ENCODE data around the gene MAJIN.
A peak's percentile ranks its signal among the peaks of the same experiment; 100 is the strongest.
"Not testable (repeated sequence)": the region's sequence is repeated elsewhere in the genome, so short reads cannot be mapped to it uniquely, and the experiment has no call there.

The MAJIN gene

DNA sequence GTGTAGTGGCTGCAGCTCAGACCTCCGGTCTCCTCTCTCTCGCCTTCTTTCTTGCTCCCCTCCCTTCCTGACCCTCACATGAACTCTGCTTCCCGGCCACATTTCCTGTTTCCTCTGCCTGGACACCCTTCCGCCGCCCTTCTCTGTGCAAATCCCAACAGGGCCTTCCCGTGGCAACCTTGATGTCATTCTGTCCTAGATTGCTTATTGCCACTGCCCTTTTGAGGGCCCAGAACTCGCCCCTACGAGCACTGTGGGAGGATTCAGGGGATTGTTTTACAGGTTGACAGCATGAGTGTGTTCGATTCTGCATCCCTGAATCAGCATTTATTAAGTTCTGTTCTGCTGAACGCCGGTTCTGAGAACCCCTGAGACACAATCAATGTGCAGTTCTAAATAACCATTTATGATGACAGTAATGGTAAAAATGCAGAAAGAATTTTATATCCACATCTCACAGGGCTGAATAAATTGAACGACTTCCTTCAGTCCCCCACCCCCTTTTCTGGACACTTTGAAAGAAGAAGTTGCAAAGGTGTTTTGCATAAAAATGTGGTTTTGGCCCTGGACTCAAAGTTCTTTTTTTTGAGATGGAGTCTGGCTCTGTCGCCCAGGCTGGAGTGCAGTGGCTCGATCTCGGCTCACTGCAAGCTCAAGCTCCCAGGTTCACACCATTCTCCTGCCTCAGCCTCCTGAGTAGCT is 18.5 kb upstream of the MAJIN start:
- no peak for DNase-seq (ENCODE audit: low read depth)

DNA sequence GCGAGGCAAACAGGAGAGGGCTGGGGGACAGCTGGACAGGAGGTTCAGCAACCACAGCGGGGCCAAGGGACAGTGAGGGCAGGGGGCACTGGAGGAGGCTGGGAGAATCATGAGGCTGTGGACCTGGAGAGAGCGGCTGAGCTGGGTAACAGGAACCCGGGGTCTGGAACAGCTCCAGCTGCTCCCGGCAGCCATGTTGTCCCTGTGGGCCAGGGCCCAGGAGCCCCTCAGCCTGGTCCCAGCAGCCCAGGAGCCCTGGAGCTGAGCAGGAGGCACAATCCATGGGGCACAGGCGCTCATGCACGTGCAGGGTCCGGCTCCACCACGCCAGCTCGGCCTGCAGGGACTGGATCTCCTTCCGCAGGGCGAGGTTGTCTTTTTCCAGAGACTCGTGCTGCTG is 17.5 kb upstream of the MAJIN start:
- DNase-seq (ENCODE audit: low read depth): no peak

DNA sequence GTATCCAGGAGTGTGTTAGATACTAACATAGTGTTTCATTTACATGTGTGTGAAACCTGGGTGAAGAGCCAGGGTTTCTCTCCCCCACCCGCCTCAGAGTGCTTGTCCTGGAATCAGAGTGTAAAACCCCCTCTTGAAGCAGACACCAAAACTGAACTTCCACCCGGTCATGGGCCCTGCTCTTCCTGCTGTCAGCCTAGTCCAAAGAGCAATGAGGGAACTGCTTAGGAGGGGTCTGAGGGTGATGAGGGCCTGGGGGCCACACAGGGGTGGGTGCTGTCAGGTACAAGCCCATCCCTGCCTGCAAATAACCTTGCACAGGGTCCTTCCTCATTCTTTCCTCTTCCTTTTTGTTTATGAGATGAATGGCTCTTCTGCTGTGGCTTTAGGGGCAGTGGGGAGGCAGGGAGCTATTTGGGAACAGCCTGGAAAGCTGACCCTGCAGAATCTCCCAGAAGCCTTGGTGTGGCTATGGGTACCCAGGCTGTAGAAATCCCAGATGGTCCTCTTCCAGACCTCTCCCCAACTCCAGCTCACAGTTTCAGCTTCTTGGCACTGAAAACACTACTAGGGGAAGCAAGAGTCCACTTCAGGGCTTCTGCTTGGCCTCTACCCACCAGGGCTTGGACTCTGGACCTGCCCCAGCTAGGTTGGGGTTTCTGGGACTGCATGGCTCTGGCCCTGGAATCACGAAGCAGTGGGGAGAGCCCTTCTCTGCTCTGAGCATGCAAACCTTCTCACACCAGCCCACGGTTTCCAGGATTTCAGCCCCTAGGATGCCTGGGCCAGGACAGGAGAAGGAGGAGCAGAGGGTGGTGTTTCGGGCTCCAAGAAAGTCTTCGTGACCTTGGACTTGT is 16.3 kb upstream of the MAJIN start:
- DNase-seq (ENCODE audit: low read depth): no peak

DNA sequence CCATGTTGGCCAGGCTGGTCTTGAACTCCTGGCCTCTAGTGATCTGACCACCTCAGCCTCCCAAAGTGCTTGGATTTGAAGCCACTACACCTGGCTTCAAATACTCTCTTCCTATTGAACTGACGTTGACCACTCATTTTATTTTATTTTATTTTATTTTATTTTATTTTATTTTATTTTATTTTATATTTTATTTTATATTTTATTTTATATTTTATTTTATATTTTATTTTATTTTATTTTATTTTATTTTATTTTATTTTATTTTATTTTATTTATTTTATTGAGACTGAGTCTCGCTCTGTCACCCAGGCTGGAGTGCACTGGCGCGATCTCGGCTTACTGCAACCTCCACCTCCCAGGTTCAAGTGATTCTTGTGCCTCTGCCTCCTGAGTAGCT is 11.4 kb upstream of the MAJIN start:
- not testable (repeated sequence) for DNase-seq (ENCODE audit: low read depth)

DNA sequence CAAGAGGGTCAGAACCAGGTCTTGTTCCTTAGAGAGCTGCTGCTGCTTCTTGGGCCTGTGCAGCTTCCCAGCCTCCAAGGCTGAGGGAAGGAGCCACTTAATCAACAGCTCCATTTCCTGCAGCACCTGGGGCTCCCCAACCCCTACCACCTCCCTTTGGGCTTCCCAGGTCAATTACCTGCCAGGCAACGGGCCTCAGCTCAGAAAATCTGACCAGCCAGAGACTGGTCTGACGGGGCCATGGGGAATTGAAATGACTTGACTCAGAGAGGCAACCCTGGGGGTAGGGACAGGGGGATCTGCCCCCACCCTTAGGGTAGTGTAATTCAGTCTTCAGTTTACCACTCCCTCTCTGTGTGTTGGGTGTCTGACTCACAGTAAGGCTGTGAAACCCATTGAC is 4.7 kb upstream of the MAJIN start:
- DNase-seq (ENCODE audit: low read depth): no peak

DNA sequence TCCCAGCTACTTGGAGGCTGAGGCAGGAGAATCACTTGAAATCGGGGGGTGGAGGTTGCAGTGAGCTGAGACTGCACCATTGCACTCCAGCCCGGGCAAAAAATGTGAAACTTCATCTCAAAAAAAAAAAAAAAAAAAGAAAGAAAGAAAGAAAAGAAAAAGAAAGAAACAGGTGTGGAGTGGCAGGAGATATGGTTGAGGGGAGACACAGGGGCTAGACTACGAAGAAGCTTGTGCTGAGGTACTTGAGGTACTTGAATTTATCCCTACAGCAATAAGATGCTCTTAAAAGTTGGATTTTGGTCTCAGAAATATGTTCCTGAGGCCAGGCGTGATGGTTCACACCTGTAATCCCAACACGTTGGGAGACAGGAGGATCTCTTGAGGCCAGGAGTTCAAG is 2.2 kb upstream of the MAJIN start:
- no peak for DNase-seq (ENCODE audit: low read depth)

DNA sequence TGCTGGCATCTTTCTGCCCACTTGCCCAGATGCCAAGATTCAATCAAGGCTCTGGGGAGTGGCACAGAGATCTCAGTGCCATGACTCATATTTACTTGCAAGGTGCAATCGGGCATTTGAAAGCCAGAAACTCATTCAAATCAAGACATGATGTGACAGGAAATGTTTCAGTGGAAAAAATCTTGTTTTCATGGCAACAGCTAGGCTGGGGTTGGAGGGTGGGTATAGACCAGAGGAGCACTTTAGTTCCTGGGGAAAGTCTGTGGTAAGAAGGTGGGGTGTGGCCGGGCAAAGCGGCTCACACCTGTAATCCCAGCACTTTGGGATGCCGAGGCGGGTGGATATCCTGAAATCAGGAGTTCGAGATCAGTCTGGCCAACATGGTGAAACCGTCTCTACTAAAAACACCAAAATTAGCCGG is 1.2 kb downstream of the MAJIN start:
- DNase-seq (ENCODE audit: low read depth): no peak

DNA sequence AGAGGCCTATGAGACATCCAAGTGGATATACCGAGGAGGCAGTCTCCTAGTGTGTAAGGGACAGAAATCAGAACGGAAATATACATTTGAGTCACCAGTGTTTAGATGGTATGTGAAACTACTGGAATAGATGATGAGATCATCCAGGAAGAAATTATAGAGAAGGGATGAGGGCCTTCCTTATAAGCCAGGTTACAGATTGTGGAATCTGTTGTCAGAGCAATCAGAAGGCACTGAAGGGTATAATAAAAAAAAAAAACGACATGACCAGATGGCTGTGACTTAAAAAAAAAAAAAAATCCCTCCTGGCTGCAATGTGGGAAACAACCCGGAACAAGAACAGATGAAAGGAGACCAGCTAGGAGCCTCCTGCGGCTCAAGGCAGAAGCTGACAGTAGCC is 2.7 kb downstream of the MAJIN start:
- no peak for DNase-seq (ENCODE audit: low read depth)

DNA sequence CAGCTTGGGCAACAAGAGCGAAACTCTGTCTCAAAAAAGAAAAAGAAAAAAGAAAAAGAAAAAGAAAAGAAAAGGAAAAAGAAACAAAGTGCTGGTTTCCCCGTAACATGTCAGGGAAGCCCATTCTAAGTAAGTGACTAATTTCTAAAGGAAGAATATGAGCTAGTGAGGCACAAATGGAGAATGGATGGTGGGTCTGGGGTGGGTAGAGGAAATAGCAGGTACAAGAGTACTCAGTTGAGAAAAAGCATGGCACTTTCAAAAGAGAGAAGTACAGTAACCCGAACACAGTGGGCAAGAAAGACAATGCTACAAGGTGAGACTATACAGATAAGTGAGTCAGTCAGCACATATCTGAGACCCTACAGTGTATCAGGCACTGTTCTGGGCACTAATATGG is 4.5 kb downstream of the MAJIN start:
- no peak for DNase-seq (ENCODE audit: low read depth)

DNA sequence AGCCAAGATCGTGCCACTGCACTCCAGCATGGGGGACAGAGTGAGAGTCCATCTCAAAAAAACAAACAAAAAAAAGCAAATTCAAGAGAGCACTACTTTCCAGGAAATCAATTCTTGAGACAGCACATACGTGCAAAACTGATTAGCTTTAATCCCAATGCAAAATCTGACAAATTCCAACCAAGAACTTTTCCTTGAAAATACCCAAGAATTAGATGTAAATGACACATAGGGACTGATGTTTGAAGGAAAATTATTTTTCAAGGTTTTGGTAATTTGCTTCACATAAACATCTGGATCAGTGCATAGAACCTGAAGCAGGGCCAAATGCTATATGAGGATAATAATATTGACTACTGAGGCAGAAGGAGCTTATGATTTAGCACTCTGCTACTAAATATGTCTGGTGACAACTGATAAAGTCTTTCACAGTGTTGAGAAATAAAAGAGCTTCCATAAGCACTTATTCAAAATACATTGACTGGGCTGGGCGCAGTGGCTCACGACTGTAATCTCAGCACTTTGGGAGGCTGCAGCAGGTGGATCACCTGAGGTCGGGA is 8.8 kb downstream of the MAJIN start:
- no peak for DNase-seq (ENCODE audit: low read depth)

DNA sequence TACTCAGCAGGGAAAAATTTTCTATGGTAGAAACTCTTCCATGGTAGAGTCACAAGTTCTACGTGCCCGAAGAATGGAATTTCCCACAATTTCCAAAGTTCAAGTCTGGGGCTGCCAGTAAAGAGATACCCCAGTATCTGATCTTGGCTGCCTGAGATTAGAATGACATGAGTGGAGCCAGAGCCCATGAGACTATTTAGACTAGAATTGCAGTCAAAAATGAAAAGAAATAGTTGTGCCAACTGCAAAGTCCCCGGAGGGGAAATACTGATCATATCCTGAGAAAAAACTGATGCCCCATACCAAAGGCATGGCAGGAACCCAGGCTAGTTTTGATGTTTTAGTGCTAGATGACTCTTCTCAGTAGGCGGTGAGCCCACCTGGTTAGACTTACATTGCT is 11.2 kb downstream of the MAJIN start:
- DNase-seq (ENCODE audit: low read depth): no peak

DNA sequence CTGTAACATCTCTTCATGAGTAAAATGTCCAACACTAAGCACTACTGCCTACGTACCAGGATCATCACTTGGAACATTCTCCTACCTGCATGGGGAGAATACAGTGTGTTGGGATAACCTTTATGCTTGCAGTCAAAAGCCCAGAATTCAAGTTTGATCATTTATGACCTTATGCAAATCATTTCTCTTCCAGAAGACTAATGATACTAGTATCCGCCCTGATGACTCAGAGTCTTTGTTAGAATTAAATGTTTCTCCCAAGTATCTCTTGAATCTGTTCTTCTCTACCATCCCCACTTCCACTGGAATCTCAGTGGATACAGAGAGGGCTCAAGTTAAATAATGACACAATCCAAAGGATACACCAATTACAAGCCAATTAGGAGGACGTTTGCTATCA is 12.4 kb downstream of the MAJIN start:
- DNase-seq (ENCODE audit: low read depth): peak; percentile 6

DNA sequence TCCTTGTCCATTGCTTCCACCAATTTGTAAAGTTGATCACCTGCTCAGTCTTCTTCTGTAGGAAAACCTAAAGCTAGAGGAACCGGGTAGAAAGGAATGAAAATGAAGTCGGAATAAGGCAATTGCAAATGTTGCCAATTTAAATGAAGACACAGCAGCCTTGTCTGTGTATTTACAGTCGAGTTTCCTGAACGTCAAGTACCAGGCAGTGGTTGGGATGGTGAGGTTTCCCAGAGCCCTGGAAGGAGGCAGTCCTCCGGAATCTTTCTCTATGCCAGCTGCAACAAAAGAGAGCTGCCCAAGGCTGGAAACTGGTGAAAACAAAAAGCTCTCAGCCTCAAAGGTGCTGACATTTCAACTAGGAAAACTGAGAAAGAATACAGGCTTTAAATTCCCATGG is 17.7 kb downstream of the MAJIN start:
- DNase-seq (ENCODE audit: low read depth): no peak

DNA sequence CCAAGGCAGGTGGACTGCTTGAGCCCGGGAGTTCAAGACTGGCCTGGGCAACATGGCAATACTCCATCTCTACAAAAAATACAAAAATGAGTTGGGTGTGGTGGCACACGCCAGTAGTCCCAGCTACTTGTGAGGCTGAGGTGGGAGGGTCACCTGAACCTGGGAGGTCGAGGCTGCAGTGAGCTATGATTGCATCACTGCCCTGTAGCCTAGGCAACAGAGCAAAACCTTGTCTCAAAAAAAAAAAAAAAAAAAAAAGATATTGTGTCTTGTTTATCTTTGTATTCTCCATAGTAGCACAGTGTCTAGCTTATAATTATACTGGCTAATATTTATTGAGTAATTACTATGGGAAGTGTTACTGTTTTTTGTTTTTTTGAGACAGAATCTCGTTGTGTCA is 20.4 kb downstream of the MAJIN start:
- DNase-seq (ENCODE audit: low read depth): no peak

DNA sequence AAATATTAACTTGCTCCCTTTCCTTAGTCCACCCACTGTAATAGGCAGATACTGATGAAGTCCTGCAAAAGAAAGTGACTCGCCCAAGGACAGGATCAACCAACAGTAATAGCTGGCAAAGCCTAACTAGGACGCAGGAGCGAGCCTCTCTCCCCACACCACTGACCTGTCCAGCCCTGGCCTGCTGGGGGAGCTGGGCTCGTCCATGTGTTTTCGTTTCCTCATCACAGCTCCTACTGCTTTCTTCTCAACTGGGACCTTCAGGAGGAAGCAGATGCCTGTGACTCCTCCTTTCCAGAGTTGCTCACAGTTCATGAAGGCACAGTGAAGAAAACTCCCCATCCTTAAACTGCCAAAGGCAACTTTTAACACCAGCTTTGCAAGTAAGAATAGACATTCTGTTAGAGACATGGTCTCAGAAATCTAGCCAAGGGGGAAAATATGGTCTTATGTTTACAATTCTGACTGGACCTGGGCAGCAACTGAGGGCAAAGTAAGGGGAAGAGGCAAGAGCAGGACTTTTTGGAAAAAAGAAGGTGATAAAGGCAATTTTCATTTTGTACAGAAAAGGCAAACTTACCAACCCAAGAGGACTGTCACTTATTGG is 24.6 kb downstream of the MAJIN start:
- no peak for DNase-seq (ENCODE audit: low read depth)

DNA sequence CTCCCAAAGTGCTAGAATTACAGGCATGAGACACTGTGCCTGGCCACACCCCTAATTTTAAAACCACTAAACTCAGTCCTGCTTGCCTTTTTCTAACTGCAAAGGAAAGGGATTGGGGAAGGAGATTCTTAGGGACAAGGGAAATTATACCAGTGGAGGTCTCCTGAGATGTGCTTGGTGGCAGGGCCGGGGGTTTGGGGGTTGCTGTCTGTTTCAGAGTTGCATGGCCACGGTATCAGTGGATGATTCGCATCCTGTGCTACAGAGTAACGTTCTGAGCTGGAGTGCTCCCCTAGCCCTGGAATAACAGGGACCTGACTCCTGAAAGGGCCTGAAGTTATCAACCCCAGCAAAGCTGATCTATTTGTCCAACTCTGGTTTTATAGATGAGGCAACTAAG is 35.4 kb downstream of the MAJIN start:
- no peak for DNase-seq (ENCODE audit: low read depth)

DNA sequence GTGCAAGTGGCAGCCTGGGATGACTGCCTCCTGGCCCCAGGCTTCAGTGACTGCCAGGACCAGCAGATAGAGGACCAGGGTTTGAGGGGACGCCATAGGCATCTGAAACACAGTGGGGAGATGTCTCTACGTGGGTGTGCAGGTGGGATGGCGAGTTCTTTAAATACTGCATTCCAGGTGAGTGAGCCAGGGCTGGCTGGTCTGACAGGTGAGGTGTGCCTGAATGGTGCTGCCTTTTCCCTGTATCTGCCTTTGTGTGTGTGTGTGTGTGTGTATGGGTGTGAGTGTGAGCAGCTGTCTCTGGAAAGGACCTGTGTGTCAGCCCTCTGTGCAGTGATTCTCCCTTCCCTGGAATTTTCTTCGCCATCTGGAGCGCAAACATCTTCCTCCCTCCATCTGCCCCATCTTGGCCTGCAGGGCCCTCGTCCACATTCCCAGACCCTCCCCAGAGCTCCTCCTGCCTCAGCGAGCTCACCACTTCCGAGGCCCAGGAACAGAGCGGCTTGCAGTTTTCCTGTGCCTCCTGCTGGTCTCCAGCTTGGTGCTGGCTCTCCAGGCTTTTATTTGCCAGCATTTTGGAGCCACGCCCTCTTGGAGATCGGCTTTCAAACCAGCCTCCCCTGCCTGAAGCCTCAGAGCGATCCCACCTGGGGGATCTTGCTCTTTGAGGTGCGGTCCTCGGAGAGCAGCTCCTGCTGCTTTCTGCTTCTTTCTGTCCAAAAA is 36.4 kb downstream of the MAJIN start, which contains the start of gene GPHA2:
GPHA2 (minus strand) TSS at position 535 of the 723 bp plus-strand sequence; CDS start at position 102, 433 bp downstream.
- DNase-seq (ENCODE audit: low read depth): no peak

DNA sequence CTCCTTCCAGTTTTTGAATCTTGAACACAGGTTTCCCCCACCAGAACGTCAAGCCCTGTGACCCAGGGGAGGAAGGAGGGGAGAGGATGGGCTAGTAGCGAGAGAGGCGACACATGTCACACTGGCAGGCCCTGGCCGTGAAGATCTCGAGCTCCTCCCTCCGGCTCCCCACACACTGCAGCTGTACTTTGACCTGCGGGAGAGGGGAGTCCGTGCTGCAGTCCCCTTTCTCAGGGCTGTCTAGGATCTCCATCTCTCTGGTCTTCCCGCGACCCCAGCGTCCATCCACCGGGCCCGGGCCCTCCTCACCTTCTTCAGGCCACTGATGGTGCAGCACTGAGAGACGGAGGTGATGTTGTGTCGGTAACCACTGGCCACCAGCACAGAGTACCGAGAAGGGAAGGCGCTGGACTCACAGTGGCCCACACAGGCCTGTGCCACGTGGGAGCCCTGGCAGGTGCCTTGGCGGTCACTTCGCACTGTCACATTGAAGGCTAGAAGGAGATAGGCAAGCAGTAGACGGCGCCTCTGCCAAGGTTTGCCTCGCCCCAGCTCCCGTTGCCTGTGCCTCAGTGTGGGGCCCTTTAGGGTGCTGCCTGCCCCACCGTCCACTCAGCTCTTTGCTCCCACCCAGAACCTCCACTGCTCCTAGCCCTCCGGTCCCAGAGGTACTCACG is 37.1 kb downstream of the MAJIN start:
- no peak for DNase-seq (ENCODE audit: low read depth)

DNA sequence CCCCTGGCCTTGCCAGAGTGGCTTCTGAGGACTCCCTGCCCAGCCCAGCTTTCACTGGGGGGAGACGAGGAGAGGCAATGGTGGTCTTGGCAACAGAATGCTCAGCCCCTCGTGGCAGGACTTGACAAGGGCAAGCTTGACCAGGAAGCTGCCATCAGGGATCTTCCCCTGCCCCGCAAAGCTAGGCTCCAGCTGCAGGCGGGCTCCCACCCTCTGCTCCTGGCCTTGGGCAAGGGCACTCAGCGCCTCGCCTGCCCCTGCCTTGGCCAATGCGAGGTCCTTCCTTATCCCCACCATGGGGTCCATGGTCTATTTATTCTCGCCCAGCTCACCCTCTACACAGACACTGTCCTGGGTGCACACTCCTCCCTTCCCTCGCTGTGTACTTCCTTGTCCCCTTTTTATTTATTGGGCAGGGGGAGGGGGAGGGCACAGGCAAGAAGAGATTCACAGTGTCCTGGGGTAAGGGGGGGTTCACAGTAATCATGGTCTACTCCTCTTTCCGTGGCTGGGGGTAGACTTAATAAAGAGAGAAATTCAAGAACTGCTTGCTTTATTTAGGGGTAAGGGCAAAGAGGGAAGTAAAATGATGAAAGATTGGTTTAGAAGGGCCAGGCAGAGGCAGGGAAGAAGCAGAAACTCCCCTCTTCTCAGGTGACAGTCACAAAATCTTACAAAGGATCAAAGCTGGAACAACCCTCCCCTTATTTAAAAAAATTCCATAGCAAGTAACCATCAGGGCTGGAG is 37.8 kb downstream of the MAJIN start:
- DNase-seq (ENCODE audit: low read depth): no peak

DNA sequence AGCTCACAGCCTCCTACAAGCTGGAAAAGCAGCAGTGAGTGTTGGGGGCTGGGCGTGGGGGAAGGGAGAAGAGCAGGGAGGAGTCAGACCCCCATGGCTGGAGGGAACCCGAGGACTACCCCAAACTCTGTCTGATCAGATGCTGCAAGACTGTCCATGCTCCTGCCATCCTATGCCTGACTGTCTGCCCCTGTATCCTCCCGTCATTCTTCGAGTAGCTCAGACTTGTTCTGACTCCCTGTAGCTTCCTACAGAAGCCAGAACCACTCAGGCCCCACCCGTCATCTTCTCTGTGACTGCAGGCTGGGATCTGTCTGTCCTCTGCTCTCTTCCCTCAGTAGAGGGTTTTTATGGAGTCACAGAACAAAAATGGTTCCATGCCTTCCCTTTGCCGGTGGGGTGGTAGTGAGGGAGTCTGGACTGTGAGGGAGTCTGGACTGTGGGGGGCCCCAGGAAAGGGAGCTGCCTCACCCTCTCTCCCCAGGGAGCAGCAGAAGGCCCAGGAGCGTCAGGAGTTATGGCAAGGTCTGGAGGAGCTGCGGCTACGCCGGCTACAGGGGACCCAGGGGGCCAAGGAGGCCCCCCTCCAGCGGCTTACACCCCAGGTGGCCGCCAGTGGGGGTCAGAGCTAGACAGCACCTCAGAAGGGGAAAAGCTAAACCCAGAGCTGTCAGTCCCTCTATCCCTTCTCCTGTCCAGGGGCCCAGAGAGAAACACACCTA is 38.5 kb downstream of the MAJIN start:
- DNase-seq (ENCODE audit: low read depth): no peak

Data from stromal cell of bone marrow (primary cell).